ENCODE results near the gene TRIM31.
"Not testable (repeated sequence)": the region's sequence is repeated elsewhere in the genome, so short reads cannot be mapped to it uniquely, and the experiment has no call there.

Gene TRIM31

GRCh38 chr6:30147096-30147495 is 34.2 kb upstream of the TRIM31 start:
- no peak for DNase-seq

DNA sequence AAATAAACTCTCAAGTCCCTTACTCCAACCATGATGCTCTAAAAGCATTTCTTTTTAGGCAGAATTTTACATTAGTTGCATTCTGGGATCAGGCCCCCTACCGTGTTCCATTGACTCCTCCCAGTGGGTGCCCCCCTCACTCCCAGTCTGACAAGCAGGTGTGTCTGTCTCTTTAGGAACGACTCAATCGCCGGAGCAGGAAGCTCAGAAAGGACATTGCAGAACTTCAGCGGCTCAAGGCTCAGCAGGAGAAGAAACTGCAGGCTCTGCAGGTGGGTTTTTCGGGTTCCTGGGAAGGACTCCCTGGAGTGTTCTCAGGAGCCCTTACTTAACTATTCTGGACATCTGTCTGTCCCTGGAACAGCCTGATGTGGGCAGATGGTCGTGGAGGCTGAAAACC is 32.9 kb upstream of the TRIM31 start:
- no peak for DNase-seq

DNA sequence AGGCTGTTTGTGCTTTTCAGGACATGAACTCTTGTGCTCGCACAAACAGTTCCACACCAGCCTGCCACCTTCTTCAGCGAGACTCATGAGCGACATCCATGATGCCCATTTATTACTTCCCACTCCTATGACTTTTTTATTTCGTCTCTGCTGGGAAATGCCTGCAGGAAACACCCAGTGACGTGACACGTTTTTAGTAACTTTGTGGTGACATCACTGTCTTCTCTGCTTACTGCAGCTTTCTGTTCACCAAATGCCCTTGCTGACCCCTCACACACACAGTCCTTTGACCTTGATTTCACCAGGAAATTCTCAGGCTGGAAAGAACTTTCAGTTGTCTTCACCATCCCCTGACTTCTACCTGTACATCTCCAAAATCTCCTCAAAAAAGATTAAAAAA is 31.9 kb upstream of the TRIM31 start:
- no peak for DNase-seq

DNA sequence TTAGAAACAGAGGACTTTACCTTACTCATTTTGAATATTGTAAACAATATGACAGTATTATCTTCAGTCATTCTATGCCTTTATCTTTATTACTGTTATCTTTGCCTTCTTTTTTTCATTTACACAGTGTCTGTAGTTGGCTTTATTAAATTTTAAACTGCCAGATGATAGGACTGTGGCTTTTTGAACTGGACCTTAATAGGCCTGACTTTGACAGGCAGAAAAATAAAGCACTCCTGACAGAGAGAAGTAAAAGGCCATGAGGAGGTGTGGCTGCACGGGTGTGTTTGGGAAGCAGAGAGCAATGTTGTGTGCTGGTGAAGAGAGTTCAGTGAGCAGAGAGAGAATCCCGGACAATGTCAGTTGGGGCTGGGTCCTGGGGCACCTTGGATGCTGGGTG is 30.9 kb upstream of the TRIM31 start:
- no peak for DNase-seq

DNA sequence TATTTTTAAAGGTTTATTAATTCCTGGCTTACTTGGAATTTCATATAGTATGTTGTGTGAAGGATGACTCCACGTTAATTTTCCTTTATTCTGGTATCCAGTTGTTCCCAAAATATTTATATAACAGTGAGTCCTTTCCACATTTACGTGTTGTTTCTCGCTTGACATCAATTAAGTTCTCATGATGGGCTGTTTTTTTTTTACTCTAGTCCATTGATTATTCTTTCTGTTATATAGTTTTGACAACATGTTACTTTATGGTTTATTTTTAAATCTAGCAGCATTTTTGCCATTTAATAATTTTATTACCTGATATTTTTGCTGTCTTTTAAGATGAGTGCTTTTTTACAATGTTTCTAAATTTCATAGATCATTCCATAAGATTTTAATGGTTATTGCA is 29.8 kb upstream of the TRIM31 start:
- no peak for DNase-seq

DNA sequence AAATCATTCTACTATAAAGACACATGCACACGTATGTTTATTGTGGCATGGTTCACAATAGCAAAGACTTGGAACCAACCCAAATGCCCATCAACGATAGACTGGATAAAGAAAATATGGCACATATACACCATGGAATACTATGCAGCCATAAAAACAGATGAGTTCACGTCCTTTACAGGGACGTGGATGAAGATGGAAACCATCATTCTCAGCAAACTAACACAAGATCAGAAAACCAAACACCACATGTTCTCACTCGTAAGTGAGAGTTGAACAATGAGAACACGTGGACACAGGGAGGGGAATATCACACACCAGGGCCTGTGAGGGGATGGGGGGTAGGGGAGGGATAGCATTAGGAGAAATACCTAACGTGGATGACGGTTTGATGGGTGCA is 27.4 kb upstream of the TRIM31 start:
- DNase-seq = not testable (repeated sequence)

DNA sequence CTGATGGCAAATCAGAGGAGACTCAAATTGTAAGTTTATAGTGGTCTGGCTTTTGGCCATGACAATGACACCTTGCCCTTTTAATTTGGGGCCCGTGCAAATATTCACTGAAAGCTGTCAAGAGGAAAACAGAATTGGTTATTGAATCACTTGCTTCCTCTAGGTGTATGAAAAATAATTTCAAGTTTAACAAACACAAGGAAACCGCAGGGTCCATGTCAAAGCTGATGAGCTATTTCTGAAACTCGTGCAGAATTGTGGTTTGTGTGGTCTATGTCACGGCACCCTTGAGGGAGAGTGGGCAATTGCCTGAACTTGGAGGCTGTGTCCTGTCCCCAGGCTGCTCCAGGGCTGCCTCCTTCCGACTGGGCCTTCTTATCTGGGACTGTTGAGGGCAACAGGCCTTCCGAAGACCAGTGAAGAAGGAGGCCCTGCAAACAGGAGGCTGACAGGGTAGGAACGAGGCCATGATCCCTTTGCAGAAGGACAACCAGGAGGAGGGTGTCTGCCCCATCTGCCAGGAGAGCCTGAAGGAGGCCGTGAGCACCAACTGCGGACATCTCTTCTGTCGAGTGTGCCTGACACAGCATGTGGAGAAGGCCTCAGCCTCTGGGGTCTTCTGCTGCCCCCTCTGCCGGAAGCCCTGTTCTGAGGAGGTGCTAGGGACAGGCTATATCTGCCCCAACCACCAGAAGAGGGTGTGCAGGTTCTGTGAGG is 23.8 kb upstream of the TRIM31 start:
- DNase-seq = no peak

GRCh38 chr6:30135757-30136156 is 22.9 kb upstream of the TRIM31 start, which contains the start of gene TRIM40:
TRIM40 (plus strand) TSS chr6:30136140; CDS start chr6:30137037, 897 bp downstream.
- no peak for DNase-seq

DNA sequence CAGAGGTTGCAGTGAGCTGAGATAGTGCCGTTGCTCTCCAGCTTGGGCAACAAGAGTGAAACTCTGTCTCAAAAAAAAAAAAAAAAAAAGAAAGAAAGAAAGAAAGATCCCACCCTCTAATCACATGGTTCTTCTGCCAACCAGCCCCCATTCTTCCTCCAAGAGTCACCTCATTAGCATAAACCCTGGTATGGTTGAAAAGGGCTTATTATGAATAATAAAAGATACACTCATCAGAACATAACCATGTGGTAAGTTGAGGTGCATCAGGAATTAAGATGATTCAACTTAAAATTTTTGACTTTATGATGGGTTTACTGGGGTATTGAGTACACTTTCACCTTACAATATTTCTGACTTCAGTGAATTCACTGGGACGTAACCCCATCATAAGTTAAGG is 22.3 kb upstream of the TRIM31 start:
- DNase-seq = no peak

GRCh38 chr6:30131947-30132497 is 19.1 kb upstream of the TRIM31 start:
- DNase-seq = no peak

DNA sequence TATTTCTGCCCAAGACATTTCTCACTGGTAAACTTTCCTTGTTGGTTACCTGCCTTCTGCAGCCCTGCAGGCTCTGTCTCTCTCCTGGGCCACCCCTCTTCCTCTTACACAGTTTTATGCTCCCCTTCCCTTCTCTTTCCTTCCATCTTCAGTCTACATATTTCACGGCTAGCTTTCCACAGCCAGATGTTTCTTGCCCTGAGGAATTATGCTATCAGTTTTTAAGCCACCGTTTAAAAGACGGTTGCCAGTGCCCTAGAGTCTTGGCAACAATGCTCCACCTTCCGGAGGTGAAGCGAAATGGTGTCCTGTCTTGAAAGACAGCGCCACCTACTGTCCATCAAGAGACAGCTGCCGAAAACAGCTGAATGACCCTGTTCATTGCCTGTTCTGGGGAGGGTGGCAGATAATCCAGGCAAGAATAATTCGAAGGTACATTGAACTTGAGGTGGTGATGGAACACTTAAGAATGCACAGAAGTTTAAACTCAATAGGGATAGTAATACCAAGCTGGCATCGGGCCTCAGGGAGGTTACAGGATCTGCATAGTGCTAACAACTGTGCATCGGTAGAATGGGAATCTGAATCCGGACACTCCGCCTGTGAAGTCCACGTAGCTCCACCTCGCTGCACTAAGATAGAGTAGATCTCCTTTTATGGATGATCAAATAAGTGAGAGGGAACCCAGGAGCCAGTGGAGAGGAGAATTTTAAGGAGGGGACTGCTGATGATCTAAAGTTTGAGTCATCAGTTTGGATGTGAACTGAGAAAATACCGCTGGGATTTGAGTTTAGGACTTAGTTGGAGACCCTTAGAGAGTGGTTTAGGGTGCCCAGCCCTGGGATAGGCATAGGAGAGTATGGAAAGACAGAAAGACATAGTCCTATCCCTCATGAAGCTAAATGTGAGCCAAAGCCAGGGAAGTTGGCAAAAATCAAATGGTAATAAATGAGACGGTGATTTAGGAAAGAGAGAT is 18.3 kb upstream of the TRIM31 start:
- peak; percentile 66 for DNase-seq

GRCh38 chr6:30130179-30130679 is 17.3 kb upstream of the TRIM31 start:
- no peak for DNase-seq

GRCh38 chr6:30129265-30130178 is 16.6 kb upstream of the TRIM31 start:
- DNase-seq = no peak

GRCh38 chr6:30127238-30128093 is 14.6 kb upstream of the TRIM31 start:
- no peak for DNase-seq

- DNase-seq = no peak
These were observed 9.6 kb upstream of the TRIM31 start for GRCh38 chr6:30122515-30122914.

DNA sequence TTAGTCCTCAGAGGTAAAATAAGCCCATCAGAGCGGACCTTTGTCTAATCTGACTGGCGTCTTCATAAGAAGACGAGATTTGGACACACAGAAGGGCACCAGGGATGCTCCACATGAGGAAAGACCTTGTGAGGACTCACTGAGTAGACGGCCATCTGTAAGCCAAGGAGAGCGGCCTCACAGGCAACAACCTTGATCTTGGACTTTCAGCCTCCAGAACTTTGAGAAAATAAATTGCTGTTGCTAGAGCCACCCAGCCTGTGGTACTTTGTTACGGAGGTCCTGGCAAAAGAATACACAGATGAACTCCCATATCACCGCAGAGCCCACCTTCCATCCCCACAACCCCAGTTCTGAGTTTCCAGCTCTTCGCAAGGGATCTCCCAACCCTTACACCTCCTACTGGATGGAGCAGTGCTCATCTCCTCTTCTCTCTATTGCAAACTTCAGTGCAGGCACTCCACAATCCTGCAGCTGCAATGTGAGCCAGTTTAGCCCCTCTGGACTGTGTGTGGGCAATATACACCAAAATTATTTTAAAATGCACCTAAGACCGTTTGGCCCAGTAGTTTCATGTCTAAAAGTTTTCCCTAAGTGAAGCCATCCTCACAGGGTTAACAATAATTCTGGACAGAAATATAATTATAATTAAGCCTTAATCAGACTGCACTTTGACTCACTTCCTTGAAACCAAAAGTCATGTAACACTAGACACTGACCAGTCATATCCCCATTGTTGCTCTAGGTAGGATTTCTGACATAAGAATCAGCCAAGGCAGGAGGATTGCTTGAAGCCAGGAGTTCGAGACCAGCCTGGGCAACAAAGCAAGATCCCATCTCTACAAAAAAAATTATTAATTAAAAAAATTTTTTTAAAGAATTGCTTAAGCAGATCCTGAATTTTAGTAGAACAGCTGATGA is 8.8 kb upstream of the TRIM31 start:
- DNase-seq = no peak

DNA sequence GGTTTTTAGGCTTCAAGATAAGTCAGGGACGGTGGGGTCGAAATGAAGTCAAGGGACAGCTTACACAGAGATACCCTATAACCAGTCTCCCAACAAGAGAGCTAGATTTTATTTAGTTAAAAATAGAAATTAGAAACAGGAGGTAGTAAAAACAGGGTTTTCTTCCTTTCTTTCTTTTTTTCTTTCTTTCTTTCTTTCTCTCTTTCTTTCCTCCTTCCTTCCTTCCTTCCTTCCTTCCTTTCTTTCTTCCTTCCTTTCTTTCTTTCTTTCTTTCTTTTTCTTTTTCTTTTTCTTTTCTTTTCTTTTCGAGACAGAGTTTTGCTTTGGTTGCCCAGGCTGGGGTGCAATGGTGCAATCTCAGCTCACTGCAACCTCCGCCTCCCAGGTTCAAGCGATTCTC is 5.8 kb upstream of the TRIM31 start:
- DNase-seq = not testable (repeated sequence)

GRCh38 chr6:30116724-30117123 is 3.8 kb upstream of the TRIM31 start:
- no peak for DNase-seq

DNA sequence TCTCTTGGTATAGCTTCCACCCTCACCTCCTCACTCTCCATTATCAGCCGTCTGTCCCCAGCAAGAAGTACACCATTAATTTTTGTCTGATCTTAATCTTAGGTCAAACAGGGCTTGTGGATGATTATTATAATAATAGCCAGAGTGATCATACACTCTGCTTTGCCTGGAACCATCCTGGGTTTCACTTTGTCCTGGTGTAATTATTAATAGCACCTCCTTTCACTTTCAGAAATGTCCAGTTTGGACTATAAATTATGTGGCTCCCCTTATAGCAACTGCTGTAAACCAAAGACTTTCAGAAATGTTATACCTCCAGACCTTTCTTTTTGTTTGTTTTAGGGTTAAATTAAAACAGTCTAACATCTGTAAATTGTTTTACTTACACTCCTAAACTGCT is 951 bp upstream of the TRIM31 start:
- no peak for DNase-seq

DNA sequence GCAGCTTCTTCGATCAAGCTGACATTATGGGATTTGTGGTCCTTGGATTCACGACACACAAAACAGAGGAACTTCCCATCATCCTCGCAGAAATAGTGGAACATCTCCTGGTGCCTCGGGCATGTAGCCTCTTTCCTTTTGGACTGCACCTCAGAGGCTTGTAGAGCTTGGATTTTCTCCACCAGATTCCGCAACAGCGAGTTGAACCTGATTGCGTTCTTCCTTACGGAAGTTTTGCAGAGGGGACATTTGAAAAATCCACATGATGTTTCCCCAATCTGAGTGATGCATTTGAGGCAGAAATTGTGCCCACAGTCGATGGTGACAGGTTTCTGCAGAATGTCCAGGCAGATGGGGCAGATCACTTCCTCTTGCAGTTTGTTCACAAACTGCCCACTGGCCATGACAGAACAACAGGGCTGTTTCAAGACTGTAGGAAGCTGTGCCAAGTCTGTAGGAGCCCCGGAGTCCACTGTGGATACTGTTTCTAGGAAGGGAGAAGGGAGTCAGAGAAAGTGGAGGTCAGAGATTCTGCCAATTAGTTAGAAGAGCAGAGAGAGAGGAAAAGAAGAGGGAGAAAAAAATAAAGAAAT is 392 bp downstream of the TRIM31 start:
- DNase-seq = no peak

Measured in activated gamma-delta T cell treated with Interleukin-2 at 50 U/mL for 16 hours (primary cell).